SK-N-SH (cell line): Measurements from ENCODE around the gene SIT1.

Experiments used
- EZH2phosphoT487 ChIP-seq: fragments of 200-600 bp; sonication (generic); IDR thresholded peaks from 2 replicates; pipeline ENCODE4 v1.6.1; 2017; ENCODE audit warnings: low read depth, mixed run types, mild to moderate bottlenecking, antibody characterized with exemption, moderate library complexity, borderline replicate concordance
- NFIC ChIP-seq: IDR thresholded peaks from 2 replicates; pipeline ENCODE4 v1.4.0; 2012; ENCODE audit warnings: borderline replicate concordance
- SMC3 ChIP-seq: IDR thresholded peaks from 2 replicates; pipeline ENCODE4 v1.6.1; 2012; ENCODE audit warnings: low read depth, low read length, improper control_type of control experiment
- TEAD4 ChIP-seq: IDR thresholded peaks from 2 replicates; pipeline ENCODE4 v1.4.0; 2012; ENCODE audit warnings: mild to moderate bottlenecking, borderline replicate concordance; ENCODE audit not compliant: insufficient read depth
- TF ChIP-seq, protein P1 (sequence below): fragments of 200-600 bp; sonication (generic); IDR thresholded peaks from 2 replicates; pipeline ENCODE4 v1.6.1; 2017; ENCODE audit warnings: antibody characterized with exemption, mild to moderate bottlenecking, moderate library complexity
- TF ChIP-seq, protein P2 (sequence below): IDR thresholded peaks from 2 replicates; pipeline ENCODE4 v1.4.0; 2012; ENCODE audit warnings: low read depth

DNA sequence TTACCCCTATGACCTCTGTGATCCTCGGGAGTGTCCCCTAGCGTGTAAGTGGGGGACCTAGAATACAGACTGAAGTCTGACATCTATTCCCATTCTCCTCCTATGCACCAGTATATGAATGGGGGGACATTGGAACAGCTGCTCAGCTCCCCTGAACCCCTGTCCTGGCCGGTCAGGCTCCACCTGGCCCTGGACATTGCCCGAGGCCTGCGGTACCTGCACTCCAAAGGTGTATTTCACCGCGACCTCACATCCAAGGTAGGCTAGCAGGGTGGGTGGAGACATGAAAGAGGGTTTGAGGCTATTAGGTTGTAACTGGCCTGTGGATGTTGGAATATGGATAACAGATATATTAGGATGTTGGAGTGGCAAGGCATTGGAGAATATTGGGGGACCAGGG lies 44.0 kb downstream of the SIT1 start:
- TF ChIP-seq TEAD4 (no peak), NFIC (no peak), EZH2phosphoT487 (no peak), SMC3 (no peak)
- TF ChIP-seq, protein P1, sequence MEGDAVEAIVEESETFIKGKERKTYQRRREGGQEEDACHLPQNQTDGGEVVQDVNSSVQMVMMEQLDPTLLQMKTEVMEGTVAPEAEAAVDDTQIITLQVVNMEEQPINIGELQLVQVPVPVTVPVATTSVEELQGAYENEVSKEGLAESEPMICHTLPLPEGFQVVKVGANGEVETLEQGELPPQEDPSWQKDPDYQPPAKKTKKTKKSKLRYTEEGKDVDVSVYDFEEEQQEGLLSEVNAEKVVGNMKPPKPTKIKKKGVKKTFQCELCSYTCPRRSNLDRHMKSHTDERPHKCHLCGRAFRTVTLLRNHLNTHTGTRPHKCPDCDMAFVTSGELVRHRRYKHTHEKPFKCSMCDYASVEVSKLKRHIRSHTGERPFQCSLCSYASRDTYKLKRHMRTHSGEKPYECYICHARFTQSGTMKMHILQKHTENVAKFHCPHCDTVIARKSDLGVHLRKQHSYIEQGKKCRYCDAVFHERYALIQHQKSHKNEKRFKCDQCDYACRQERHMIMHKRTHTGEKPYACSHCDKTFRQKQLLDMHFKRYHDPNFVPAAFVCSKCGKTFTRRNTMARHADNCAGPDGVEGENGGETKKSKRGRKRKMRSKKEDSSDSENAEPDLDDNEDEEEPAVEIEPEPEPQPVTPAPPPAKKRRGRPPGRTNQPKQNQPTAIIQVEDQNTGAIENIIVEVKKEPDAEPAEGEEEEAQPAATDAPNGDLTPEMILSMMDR, result no peak
- TF ChIP-seq, protein P2, sequence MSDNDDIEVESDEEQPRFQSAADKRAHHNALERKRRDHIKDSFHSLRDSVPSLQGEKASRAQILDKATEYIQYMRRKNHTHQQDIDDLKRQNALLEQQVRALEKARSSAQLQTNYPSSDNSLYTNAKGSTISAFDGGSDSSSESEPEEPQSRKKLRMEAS, result no peak
